ENCODE results near the gene TCEANC2. TPM values are rescaled to one million over a fixed set of nuclear protein-coding genes. Genes with fewer than 3 reads are reported as not detected.

Gene TCEANC2
- total RNA-seq, 1 experiment from 2014 or later: 5.3 TPM

DNA sequence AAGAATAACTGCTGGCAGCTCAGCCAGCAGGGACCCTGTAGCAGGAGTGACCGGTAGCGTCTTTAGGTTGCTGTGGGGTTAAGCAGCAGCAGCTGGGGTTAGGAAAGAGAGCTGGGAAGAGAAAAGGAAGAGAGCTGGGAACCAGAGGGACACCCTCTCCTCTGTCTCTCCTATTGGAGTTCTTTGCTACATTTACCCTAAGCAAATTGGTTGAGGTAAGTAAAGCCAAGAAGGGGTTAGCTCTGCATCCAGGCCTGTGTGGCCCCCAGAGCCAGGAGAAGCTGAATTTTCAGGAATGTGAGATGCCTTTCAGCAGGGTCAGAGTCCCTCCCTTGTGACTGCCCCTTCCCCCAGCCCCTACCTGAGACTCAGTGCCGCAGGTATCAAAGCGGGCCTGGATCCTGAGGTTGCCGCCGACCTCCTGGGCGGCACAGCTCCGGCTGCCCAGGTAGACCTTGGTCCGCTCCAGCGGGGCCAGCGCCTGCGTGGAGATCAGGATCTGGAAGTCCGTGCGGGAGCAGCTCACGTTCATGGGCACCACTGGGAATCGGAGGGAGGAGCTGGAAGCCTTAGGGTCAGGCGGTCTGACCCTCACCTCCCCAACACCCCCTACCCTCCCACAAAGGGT lies 83.0 kb downstream of the TCEANC2 start:
- Histone ChIP-seq H3K27ac (ENCODE audit: insufficient read length, low read depth, low read length) (no peak overlapping the region), H3K4me1 (ENCODE audit: insufficient read depth, low read length) (peaks cover 6% of the 10 kb centered on the region; the same call in 1 of the 2 replicates), H3K23me2 (ENCODE audit: insufficient read length, low read depth, low read length, poor library complexity, severe bottlenecking) (no peaks in the 10 kb centered on the region), H2BK20ac (ENCODE audit: low read depth, low read length, poor library complexity, severe bottlenecking) (no peak overlapping the region), H4K20me1 (ENCODE audit: control insufficient read depth, insufficient read depth, insufficient read length) (no peaks in the 10 kb centered on the region), H3K9me3 (ENCODE audit: control insufficient read depth, low read depth, low read length) (no peaks in the 10 kb centered on the region), H3K4me2 (ENCODE audit: insufficient read depth, insufficient read length, low read length) (no peak overlapping the region), H2AFZ (ENCODE audit: low read length) (no peak overlapping the region), H3K4ac (ENCODE audit: low read depth, low read length) (no peak overlapping the region), H4K8ac (replicated peaks; ENCODE audit: insufficient read length, low read depth, low read length) (no peak overlapping the region), H3T11ph (ENCODE audit: low read length) (no peak overlapping the region), H3K79me2 (ENCODE audit: insufficient read depth, low read length) (no peaks in the 10 kb centered on the region), H2BK15ac (ENCODE audit: low read depth, low read length) (no peak overlapping the region), H4K91ac (ENCODE audit: insufficient read length, low read depth, low read length) (no peak overlapping the region), H2AK5ac (ENCODE audit: insufficient read length, low read length) (no peak overlapping the region), H3K9ac (ENCODE audit: extremely low read depth, insufficient read length, low read length) (no peak overlapping the region), H3K27me3 (ENCODE audit: insufficient read depth, low read length) (no peaks in the 10 kb centered on the region; the same call in 1 of the 2 replicates), H4K5ac (ENCODE audit: insufficient read length, low read depth, low read length) (no peak overlapping the region), H2BK12ac (ENCODE audit: insufficient read length, low read depth, low read length) (no peak overlapping the region), H3K79me1 (ENCODE audit: insufficient read depth, low read depth, low read length, poor library complexity, severe bottlenecking) (no peaks in the 10 kb centered on the region), H3K18ac (ENCODE audit: insufficient read length, low read depth, low read length) (peak overlapping the region; percentile 13), H3K56ac (ENCODE audit: insufficient read length, low read depth, low read length) (no peak overlapping the region), H3K23ac (ENCODE audit: insufficient read length, low read depth, low read length) (no peak overlapping the region), H3K14ac (ENCODE audit: insufficient read depth, low read length) (peak overlapping the region; percentile 80), H2BK5ac (ENCODE audit: insufficient read length, low read length) (no peak overlapping the region), H2BK120ac (ENCODE audit: low read depth, low read length, poor library complexity, severe bottlenecking) (no peak overlapping the region)
- Mint-ChIP-seq H3K4me3 (peak overlapping the region in 1 of 2 experiments; percentile 10; a peak in 2 of 5 replicates), H3K36me3 (ENCODE audit: insufficient read depth in 1 of 3, low read depth in 3 of 3) (no peaks in the 10 kb centered on the region), H3K27me3 (ENCODE audit: low read depth) (peaks cover 6% of the 10 kb centered on the region), H3K9me3 (no peaks in the 10 kb centered on the region), H3K27ac (peak overlapping the region; percentile 35 to 93 (median 92); a peak in 4 of 7 replicates), H3K4me1 (peaks cover 31 to 46% of the 10 kb centered on the region in 2 experiments)
- TF ChIP-seq, protein P1, sequence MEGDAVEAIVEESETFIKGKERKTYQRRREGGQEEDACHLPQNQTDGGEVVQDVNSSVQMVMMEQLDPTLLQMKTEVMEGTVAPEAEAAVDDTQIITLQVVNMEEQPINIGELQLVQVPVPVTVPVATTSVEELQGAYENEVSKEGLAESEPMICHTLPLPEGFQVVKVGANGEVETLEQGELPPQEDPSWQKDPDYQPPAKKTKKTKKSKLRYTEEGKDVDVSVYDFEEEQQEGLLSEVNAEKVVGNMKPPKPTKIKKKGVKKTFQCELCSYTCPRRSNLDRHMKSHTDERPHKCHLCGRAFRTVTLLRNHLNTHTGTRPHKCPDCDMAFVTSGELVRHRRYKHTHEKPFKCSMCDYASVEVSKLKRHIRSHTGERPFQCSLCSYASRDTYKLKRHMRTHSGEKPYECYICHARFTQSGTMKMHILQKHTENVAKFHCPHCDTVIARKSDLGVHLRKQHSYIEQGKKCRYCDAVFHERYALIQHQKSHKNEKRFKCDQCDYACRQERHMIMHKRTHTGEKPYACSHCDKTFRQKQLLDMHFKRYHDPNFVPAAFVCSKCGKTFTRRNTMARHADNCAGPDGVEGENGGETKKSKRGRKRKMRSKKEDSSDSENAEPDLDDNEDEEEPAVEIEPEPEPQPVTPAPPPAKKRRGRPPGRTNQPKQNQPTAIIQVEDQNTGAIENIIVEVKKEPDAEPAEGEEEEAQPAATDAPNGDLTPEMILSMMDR (conservative IDR thresholded peaks at IDR 0.05): no peak
- no CpG with 5 or more reads among the region's 17 CpGs for WGBS (ENCODE audit: extremely low coverage, insufficient read length, low lambda C conversion rate)
- no peak for DNase-seq
